GM19099 (cell line): Measurements from ENCODE around the gene MPHOSPH10.

ENCODE experiments used
- POLR2A ChIP-seq: IDR thresholded peaks from 3 replicates; pipeline ENCODE4 v1.6.1; 2011; ENCODE audit warnings: low read depth; ENCODE audit not compliant: insufficient read length; ENCODE audit errors: extremely low read depth

Gene MPHOSPH10

DNA sequence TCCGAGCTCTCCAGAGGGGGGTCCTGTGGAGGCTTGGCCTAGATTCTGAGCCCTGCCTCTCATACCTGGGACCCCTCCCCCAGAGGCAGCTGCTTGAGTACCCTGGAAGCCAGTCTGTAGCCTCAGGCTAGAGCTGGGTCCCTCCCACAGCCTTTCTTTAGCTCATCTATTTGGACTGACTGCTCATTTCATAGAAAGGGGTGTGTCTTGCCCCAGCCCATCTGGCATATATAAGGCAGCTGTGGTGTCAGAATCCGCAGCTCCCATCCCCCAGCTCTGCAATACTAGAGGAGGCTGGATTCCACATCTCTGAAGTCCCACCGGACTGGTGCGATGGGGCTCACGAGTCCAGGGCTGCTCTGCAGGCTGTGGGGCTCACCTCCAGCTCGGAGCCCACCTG, 26.1 kb downstream of the MPHOSPH10 start:
- no peak for TF ChIP-seq POLR2A

- TF ChIP-seq POLR2A, result no peak
These were observed 26.8 kb downstream of the MPHOSPH10 start for GRCh38 chr2:71157124-71157793.

DNA sequence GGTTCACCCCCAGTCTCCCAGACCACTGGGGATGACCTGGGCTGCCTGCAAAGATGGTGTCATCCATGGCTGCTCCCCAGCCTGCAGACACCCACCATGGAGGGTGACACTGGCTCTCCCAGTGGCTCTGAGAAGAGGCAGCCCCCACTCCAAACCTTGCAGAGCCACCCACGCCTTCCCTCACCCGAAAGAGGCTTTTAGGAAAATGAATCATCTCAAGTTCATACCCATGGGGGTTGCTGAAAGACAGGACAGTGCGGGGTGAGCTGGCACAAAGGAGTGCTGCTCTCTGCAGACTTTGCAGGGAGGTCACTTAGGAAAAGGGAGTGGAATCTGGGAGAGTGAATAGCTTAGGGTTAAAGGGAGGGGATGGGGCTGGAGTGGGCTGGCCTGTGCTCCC, 36.4 kb downstream of the MPHOSPH10 start:
- no peak for TF ChIP-seq POLR2A

DNA sequence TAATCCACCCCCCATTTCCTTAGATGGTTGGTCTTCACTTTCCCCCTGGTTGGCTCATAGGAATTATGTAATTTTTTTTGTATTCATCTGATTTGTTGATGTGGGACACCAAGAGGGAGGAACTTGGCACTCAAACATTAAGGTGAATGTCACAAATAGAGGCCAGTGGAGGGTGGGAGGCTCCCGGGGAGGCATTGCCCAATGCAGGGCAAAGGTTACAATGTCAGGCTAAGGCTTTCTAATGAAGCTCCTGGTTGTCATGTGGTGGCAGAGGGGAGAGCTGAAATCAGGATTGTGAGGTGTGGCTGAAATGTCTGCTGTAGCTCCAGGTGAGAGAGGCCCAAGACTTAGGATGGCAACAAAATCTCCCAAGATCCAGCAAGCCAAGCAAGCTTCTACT, 42.7 kb downstream of the MPHOSPH10 start:
- TF ChIP-seq POLR2A, result no peak

DNA sequence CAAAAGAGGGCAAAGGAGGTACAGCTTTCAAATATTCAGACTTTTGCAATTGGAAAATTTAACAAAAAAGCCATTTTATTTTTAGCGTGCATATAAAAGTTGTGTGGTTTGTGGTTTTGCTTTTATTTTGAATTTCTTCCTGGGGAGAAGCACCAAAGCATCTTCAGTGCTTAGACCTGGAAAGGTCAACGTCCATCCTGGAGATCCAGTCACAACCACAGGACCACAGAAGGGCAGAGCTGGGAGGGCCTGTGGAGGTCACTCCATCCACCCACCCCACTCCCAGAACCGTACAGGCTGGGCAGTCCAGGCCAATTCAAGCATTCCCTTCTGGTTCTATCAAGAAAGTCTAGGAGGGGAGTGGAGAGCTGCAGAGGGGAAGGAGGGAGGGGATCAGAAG, 43.8 kb downstream of the MPHOSPH10 start:
- no peak for TF ChIP-seq POLR2A

- TF ChIP-seq POLR2A, result no peak
These were observed 50.9 kb downstream of the MPHOSPH10 start for GRCh38 chr2:71181316-71181715.

GRCh38 chr2:71186973-71187372, 56.5 kb downstream of the MPHOSPH10 start:
- TF ChIP-seq POLR2A, result no peak

DNA sequence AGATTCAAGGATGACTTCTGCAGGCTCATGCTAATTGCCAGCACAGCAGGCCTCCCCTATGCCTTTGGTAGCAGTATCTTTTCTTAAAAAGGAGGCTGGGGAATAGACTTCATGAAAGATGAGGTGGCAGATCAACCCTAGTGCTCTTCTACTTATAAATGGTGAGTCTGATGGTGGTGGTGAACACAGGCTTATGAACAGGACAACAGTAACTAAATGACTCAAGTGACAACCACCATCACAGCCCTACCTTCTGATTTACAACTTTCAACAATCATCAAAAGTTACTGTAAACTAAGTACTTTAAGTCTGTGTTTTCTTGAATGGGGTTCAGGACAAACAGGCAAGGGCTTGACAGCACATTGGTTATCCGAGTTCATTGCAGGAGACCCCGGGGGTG, 57.2 kb downstream of the MPHOSPH10 start:
- TF ChIP-seq POLR2A, result no peak

DNA sequence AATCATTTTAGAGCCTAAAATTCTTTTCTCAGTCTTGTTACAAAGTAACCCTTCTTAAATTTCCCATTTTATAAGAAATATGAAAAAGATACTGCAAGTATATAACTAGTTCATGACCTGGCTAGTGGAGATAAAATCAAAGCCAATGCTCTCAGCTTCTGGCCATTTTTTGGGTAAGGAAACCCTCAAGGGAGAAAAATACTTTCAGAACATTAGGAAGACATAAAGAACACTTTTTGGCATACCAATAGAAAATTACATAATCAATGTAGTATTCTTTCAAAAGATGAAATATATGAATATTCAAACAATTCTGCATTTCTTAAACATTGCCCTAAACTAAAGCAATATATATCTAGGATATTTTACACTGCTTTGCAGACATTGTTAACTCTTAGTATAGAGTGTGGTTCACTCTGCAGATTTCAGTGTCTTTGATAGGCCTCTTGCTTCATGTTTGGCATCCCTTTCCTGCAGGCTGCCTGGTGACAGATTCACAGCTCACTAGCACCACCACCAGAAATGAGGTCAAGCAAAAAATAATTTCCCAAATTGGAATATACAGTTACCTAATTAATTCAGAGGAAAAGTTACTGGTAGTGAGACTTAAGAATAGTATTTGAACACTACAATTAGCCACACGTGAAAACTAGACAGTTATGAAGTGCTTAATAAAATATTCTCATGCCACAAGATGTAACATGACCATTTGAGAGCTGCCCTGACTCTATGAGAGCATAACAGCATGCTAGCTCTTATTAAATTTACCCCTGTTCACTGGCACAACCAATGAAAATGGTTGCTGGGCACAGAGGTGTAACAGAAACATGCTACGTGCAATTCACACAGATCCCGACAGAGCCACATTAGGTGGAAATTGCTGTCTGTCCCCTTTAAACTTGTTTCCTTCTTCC, 60.5 kb downstream of the MPHOSPH10 start:
- no peak for TF ChIP-seq POLR2A

DNA sequence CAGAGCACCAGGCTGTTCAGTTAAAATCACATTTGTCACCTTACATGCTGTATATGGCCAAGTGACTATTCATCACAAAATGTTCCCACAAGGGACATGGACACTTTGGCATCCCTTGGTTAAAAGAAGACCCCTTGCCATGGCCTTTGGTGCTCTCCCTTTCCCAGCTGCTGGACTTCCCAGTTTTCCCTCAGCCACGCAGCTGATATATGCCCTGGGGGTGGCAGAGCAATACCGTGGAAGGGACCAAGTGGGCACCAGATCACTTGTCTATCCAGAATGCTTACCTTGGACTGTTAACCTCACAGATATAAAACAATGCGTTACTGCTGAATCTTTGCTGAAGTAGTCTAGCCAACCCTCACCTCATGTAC, 61.1 kb downstream of the MPHOSPH10 start:
- no peak for TF ChIP-seq POLR2A
